Activated T-cell treated with anti-CD3 and anti-CD28 coated beads for 4 hours (primary cell): ENCODE measurements around the gene KLC4.

Experiments
- DNase-seq: peaks from one replicate; pipeline ENCODE4 v3.0.0-alpha.2; 2020

The KLC4 gene

DNA sequence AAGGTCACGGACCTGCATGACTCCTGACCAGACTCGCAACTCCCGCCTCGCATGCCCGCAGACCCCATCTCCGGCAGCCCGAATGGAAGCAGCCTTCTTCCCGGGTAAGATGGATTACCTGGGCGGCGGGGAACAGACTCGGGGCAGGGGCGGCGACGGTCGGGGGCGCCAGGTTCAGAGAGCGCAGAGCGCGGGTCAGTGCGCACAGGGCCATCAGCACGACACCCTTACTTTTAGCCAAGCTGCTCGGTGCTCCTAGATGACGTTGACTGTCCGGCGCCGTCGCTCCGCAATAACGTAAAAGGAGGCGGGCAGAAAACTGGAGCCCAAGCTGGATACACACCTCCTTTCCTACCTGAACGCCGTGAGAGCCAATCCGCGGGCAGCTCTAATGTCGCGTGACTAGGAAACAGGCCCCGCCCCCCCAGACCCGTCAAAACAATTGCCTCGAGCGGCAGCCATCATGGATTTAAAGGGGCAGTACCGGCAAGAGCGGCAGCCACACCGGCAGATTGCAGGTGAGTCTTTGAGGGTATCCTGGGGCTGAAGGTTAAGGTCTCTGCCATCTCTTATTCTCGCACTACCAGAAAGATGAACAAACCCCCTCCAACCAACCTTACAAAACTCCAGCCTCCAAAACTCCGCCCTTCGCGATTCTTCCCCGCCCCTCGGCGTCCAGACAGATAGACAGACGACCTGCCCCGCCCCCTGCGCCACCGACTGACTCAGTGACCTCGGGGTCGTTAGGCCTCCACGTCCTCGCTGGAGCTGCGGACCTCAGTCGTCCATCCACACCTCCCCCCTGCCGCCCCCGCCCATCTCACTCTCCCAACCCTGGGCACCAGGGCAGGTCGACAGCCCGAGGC lies at the start of gene KLC4, which contains the start of gene MRPL2:
TSS of gene KLC4 (plus strand) at position 464 of the 866 bp plus-strand sequence. CDS start 1,705 bp downstream, outside the sequence.
TSS of gene MRPL2 (minus strand) at position 267 of the 866 bp plus-strand sequence. CDS start at position 214, 53 bp downstream.
- peak; percentile 96 for DNase-seq

DNA sequence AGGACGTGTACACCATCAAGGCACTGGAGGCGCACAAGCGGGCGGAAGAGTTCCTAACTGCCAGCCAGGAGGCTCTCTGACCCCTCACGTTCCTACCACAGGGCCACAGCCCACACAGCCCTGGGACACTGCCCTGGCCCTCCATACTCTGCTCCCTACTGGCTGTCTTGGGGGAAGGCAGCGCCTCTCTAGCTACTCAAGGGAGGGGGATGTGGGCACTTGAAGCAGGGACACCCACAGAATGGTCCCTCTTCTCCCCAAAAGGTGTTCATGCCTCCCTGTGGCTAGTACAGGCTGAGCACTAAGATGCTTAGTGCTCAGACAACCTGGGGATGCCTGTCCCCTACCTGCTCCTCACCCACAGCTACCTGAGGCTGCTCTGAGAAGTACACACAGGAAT lies 48.2 kb upstream of the KLC4 start:
- no peak for DNase-seq

DNA sequence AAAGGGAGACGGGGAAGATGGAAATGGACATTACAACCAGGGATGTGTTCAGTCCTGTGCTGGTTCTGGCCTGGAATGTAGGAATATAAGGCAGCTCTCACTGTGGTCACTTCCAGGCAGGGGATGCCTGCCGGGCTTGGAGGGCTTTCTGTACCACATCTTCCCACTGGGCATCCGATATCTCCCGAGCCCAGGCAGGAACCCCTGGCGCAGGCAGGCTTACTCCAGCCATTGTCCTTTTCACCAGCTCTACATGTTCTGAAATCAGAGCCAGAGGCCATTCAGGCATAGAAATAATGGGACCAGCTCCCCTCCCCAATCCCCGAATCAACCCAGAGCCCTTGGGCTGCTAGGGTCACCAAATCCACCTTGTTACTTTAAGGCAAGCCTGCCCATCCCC lies 47.1 kb upstream of the KLC4 start:
- no peak for DNase-seq

DNA sequence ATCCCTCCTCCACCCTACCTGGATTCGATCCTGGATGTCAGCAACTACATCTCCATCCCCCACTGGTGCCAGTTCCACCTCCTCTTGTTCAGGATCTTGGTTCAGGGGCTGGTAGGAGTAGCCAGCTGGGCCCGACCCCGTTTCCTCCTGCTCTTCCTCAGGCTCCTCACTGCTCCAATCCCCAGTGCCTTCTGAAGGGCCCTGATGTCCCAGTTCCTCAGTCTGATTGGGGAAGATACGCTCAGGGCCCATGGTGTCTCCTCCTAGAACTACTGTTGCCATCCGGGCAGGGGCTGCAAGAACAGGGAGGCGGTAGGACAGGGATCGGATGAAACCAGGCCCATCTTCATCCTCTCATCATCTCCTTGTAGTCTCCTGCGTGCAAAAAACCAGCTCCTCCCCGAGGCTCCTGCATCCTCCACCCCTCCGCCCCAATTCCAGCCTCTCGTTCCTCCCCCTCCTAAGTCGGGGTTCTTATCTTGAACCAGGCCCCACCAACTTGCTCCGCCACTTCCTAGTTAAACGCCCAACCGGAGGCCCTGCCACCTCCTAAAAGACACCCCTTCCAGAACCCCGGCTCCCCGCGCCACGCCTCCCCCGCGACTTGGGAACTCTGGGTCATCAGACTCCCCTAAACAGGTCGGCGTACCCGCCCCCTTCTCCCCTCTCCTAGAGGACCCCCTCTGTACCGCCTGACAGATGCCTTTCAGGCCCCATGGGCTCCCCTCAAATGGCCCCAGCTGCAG lies 46.2 kb upstream of the KLC4 start:
- no peak for DNase-seq

DNA sequence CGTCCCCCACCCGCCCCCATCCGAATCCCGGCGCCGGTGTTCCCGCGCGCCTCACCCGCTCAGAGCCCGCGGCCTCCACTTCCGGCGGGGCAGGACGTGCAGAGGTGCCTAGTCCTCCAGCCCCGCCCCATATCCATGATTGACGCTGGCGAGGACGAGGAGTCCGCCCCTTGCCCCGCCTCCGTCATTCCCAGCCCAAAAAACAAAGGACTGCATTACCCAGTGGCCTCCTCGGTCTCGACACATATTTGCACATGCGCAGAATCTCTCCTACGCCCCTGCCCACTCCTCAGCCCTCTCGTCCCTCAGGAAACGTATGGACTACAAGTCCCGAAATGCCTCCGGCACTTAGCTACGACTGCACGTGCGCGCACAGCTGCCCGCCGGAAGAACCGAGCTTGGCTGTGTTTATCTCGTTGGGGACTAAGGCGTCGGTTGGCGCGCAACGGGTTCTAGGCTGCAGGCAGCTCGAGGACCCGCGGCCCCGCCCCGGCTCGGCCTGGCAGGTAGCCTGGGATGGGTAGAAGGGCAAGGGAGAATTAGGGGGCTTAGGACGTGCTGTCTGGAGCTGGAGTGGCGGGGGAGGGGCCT lies 45.5 kb upstream of the KLC4 start, which contains the start of the genes KLHDC3 and MEA1:
TSS of gene KLHDC3 (plus strand) at position 407 of the 591 bp plus-strand sequence. CDS start 2,944 bp downstream, outside the sequence.
TSS of gene MEA1 (minus strand) at position 104 of the 591 bp plus-strand sequence. CDS start 133 bp downstream, outside the sequence.
- peak; percentile 98 for DNase-seq

DNA sequence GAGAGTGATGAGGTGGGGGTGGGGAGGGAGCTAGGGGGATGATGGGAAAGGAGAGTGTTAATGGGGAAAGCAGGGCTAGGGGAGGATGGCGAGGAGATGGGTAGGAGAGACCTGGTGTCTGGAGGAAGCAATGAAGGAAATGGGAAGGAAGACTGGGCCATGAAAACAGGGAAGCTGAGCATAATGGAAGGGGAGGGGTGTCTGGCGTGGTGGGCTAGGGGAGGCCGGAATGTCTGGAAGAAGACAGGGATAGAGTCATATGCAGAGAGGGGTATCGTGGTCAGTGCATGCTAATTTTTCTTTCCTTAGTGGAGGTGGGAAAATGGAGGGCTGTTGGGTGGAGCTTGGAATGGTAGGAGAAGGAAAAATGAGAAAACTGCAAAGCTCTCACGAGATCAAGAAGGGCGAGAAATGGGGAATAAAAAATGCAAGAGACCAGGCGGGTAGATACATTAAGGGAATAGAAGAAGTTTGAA lies 45.0 kb upstream of the KLC4 start:
- no peak for DNase-seq

DNA sequence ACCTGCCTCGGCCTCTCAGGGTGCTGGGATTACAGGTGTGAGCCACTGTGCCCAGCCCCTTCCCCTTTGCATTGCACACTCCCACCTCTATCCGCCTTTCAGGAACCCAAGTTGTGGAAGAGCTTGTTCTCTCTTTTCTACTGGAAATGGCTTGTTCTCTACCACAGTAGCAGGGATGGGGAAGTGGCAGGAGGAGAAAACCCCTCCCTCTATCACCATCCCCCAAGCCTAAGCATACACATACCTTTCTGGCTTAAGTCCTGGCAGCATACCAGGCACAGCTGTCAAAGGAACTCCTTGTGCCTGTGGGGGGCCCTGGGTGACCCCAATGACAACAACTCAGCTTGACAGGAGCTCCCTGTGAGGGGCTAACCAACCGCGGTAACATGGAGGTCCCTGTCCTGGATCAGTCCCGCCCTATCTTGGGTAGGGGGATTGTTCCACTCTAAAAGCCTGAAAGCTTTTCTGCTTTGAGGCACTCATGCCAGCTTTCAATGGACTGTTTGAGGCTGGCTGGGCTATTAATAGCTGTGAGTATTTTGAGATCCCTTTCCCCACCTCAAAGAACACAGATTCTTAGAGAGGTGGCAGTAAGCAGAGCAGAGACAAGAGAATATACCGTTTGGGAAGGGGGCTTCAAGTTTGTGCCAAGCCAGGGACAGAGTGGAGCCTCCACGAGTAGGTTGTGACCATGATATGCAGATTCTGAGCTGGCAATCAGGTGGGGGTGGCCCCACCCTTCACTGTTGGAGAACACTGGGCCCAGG lies 43.1 kb upstream of the KLC4 start:
- no peak for DNase-seq

DNA sequence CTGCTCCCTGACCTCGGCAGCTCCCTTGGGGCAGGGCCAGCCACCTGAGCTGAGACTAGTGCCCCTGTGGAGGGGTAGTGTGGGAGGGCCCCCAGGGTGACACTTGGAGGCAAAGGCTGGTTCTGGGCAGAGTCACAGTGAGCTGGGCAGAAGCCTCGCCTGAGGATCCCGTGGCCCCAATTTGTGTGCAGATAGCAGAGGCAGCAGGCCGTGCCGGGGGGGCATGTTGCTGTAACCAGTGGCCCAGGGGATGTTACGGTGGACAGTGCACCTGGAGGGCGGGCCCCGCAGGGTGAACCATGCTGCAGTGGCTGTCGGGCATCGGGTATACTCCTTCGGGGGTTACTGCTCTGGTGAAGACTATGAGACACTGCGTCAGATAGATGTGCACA lies 42.5 kb upstream of the KLC4 start:
- no peak for DNase-seq

DNA sequence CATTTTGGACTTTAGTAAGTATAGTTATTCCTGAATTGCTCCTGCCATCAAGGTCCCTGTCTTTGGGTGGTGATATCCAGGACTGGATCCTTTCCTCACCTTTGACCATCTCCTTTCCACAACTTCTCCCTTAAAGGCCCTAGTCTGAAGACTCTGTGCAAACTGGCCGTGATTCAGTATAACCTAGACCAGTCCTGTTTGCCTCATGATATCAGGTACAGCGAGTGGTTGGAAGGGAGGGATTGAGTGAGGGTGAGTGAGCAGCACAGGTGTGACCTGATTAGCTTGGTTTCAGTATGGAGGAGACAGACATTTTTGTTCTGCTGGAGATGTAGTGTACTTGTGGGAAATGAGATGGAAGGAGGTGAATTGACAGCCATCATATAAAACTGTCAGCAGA lies 40.3 kb upstream of the KLC4 start:
- no peak for DNase-seq

DNA sequence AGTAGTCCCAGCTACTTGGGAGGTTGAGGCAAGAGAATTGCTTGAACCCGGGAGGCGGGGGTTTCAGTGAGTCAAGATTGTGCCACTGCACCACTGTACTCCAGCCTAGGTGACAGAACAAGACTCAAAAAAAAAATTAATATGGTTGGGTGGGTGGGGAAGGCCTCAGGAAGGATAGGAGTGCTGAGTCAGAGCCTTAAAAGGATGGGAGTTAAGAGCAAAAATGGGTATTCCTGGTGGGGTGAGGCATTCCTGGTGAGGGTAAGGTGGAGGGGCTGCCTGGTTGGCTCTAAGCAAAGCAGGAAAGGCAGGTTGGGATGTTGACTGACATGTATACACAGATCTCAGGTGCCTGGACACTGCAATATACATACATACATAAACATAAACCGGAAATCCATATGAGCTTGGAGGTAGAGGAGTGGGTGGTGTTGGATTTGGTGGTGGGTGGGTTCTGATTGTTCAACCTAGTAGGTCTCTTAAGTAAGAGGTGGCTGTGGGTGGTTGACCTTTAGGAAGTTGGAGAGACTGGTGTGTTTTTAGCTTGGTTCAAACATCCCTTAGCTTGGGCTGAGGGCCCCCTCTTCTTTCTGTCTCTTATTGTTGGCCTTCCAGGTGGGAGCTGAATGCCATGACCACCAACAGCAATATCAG lies 39.3 kb upstream of the KLC4 start:
- DNase-seq: no peak

DNA sequence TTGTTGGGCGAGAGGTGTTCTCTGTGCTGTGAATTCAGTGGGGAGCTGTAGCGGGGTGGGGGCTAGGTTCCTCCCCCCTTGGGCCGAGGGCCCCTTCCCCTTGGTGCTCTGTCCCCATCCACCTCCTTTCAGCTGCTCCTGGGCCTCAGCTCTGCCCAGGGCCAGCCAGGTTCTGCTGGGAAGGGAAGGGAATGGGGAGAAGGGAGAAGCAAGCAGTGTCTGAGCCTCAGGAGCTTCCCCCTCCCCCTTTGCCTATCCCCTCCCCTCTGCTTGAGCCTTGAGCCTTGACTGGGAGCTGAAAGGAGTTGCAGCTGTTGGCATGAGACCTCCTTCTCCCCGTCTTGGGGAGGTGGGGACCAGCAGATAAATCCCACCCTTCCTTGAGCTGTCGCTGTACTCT lies 38.6 kb upstream of the KLC4 start:
- DNase-seq: no peak

DNA sequence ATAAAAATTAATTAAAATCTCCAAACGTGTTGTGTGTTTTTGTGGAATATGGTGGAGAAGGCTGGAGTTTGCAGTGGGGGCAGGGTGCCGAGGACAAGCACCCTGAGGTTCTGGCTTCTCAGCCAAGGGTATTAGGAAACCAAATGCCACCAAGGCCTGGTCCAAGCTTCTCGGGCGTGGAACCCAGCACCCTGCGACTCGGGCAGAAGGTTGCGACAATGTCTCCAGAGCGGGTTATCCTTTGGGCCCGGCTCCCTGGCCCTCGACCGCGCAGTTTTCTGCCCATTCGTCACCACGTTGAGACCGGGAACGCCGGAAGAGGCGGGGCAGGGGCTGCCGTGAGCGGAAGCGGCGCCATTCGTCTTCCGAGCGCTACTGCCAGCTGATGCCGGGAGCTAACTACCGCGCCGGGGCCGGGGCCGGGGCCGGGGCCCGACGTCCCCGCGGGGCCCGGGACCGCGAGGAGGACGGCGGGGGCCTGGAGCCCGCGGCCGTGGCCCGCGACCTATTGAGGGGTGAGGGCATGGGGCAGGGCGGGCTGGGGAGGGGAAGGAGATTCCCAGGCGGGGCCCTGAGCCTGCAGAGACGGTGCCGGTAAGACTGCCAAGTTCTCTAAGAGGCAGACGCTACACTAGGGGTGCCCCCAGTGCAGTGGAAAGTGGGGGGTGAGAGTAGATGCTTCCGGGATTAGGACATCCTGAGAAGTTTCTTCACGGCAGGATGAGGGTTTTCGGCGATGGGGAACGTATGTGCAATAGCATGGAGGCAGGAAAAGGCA lies 38.0 kb upstream of the KLC4 start, which contains the start of gene RRP36:
TSS of gene RRP36 (plus strand) at position 354 of the 778 bp plus-strand sequence. CDS start at position 386, 32 bp downstream.
- peak; percentile 51 for DNase-seq

DNA sequence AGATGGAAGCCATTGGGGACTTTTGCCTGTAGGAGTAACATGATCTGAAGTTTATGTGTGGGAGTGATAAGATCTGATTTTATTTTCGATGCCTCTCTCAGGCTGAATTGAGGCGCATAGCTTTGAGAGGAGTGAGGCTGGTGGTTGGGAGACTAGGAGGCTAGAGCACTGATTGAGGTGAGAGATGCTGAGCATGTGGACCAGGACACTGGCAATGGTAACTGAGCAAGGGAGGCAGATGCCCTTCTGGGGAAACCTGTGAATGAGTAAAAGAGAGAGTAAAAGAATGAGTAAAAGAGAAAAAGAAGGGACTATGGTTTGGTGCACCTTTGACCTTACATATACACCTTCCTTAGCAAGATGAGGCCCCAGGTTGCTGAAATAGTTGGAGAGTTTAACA lies 35.0 kb upstream of the KLC4 start:
- DNase-seq: no peak

DNA sequence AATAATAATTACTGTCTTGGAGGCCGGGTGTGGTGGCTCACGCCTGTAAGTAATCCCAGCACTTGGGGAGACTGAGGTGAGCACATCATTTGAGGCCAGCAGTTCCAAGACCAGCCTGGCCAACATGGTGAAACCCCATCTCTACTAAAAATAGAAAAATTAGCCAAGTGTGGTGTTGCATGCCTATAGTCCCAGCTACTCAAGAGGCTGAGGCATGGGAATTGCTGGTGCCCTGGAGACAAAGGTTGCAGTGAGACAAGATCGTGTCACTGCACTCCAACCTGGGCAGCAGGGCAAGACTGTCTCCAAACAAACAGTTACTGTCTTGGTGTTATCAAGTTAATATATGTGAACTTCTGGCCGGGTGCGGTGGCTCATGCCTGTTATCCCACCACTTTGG lies 33.1 kb upstream of the KLC4 start:
- no peak for DNase-seq

DNA sequence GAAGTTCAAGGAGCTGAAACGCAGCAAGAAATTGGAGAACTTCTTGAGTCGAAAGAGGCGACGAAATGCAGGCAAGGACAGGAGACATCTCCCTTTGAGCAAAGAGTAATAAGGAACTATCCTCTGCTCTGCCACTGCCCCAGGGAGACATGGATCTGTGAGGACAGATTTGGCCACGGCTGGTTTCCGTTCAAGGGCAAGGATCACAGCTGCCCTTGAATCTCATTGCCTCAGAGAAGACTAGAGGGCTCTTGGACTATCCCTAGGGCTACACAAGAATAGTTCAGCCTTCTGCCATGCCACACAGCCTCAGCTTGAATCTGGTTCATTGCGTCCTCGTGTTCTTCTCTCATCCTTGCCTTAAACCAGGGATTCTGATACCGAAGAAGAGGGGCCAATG lies 30.3 kb upstream of the KLC4 start:
- no peak for DNase-seq

DNA sequence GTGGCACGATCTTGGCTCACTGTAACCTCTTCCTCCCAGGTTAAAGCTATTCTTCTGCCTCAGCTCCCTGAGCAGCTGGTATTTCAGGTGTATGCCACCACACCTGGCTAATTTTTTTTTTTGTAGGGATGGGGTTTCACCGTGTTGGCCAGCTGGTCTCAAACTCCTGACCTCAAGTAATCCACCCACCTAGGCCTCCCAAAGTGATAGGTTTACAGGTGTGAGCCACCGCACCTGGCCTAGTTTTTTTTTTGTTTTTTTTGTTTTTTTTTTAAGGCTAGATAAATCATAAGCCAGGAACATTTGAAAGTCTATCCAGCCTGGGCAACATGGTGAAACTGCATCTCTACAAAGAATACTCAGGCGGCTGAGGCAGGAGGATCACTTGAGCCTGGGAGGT lies 27.1 kb upstream of the KLC4 start:
- DNase-seq: no peak

DNA sequence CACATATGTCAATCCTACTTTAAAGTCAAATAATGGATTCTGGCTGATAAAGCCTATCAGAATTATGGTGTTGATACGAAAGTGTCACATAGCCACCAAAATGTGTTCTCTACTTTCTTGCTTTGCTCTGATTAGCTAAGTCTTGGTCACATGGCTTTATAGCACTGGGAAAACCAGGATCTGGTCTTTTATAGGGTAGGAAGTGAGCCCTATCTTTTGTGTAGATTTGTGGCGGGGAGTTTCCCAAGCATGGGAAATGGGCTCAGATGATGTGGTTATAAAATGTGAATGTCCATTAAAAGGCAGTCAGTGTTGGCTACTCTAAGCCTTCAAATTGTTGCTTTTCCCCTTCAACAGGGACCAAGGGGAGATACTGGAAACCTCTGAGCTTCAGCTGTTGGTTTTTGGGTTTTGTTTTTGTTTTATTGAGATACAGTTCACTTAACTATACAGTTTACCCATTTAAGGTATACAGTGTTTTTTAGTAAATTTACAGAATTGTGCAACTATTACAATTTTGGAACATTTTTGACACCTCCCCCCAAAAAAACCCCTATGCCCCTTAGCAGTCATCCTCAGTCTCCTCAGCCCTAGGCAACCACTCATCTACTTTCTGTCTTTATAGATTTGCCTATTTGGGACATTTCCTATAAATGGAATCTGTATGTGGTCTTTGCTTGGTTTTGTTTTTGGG lies 25.8 kb upstream of the KLC4 start:
- DNase-seq: no peak

DNA sequence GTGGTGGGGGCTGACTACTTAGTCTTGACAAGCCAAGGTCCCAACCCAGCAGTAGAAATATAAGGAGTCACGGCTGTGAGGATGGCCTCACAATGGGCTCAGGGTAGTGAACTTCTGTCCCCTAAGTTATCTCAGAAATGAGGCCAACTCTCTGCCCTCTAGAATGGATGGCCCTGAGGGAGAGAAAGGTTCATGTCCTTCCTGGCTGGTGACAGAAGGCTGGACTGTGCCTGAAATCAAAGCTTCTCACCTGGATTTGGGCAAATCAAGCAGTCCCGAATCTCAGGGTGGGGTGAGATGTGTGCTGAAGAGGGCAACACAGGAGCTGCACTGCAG lies 25.3 kb upstream of the KLC4 start:
- DNase-seq: no peak

DNA sequence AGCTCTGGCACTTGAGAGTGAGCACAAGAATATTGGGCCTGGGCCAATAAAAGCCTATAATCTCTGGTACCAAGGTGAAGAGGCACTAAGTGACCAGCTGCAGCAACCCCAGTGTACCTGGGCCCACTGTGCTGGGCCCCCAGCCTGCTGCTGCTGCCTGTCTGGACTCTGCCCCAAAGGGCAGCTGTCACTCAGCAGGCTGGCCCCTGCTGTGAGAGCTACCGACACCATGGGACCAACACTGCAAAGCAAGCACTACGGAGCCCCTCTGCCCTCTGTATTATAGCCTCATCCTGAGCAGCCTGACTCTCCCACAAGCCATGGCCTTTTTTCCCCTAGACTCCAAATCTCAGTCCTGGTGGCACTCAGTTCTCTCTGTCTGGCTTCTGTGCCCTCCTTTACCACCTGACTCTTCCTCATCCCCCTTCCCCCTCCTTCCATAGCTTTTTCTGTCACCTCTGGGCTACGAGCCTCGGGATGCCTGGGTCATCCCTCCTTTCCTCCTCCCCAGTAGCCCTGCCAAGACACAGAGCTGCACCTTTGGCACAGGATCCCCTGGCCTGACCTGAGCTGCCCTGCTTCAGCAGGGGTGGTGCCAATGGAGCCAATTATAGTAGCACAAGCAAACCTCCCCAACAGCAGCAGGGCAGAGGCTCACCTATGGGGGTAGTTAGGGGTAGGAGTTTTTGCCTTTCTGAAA lies 23.8 kb upstream of the KLC4 start:
- DNase-seq: no peak

DNA sequence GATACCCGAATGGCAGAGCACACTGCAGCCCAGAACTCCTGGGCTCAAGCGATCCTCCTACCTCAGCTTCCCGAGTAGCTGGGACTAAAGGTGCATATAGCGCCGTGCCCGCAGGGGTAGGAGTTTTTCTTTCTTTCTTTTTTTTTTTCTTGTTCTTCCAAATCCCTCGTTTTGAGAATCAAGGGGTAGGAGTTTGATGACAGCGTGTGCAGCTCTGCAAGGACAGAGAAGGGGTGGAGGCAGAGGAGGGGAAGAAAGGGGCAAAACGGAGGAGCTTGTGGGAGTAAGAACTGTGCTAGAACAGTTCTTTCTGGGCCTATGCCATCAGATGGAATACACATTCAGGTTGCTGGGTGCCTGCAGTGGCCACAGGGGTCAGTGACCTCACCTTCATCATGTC lies 22.7 kb upstream of the KLC4 start:
- no peak for DNase-seq
